HUES64 (cell line): ENCODE data around the gene CACNA2D3.

ENCODE experiments used
- H3K27ac ChIP-seq: 2 replicates; pipeline ENCODE4 v1.7.0; 2013; ENCODE audit warnings: low read depth, low read length, inconsistent platforms
- H3K27me3 ChIP-seq: 2 replicates; pipeline ENCODE4 v1.6.1; 2013; ENCODE audit warnings: mild to moderate bottlenecking, low read length; ENCODE audit not compliant: insufficient read depth
- H3K36me3 ChIP-seq: 2 replicates; pipeline ENCODE4 v1.6.1; 2013; ENCODE audit warnings: mild to moderate bottlenecking, low read length; ENCODE audit not compliant: insufficient read depth
- H3K4me1 ChIP-seq: 2 replicates; pipeline ENCODE4 v1.6.1; 2013; ENCODE audit warnings: mild to moderate bottlenecking, low read length, moderate library complexity; ENCODE audit not compliant: insufficient read depth
- H3K4me3 ChIP-seq: 2 replicates; pipeline ENCODE4 v1.5.1; 2013; ENCODE audit warnings: mild to moderate bottlenecking, low read length, moderate library complexity
- H3K9ac ChIP-seq: 2 replicates; pipeline ENCODE4 v1.6.1; 2013; ENCODE audit warnings: mild to moderate bottlenecking, low read depth, low read length
- H3K9me3 ChIP-seq: 2 replicates; pipeline ENCODE4 v1.6.1; 2013; ENCODE audit warnings: low read depth, low read length; ENCODE audit not compliant: insufficient read depth
- WGBS: fragments of 150-250, 120-280 bp; methylation state at CpG from one replicate; pipeline ENCODE4 v1.1.7; 2013; ENCODE audit warnings: missing lambda C conversion rate; 5-methylcytosine and 5-hydroxymethylcytosine counted together

Gene CACNA2D3

GRCh38 chr3:54342676-54343075 lies 220.3 kb downstream of the CACNA2D3 start:
- H3K4me1 ChIP-seq = peaks cover 16% of the 10 kb centered on the region
- H3K36me3 ChIP-seq = no peaks in the 10 kb centered on the region
- WGBS = 89% methylated on average over 9 of the region's 9 CpGs
- no peak overlapping the region for H3K9ac ChIP-seq
- H3K27me3 ChIP-seq = no peaks in the 10 kb centered on the region
- no peaks in the 10 kb centered on the region for H3K9me3 ChIP-seq
- no peak overlapping the region for H3K27ac ChIP-seq
- no peak overlapping the region for H3K4me3 ChIP-seq

- WGBS = 86% methylated on average over 1 of the region's 1 CpG
- Histone ChIP-seq H3K9me3 (no peaks in the 10 kb centered on the region), H3K27ac (no peak overlapping the region), H3K36me3 (no peaks in the 10 kb centered on the region), H3K27me3 (no peaks in the 10 kb centered on the region), H3K4me3 (no peak overlapping the region), H3K9ac (no peak overlapping the region), H3K4me1 (peaks cover 16% of the 10 kb centered on the region)
Observed at GRCh38 chr3:54343495-54343894, 221.1 kb downstream of the CACNA2D3 start.

GRCh38 chr3:54344601-54345231 lies 222.4 kb downstream of the CACNA2D3 start:
- Histone ChIP-seq H3K9me3 (no peaks in the 10 kb centered on the region), H3K9ac (no peak overlapping the region), H3K4me3 (no peak overlapping the region), H3K4me1 (peaks cover 21% of the 10 kb centered on the region), H3K27me3 (no peaks in the 10 kb centered on the region), H3K36me3 (no peaks in the 10 kb centered on the region), H3K27ac (no peak overlapping the region)
- whole genome bisulfite sequencing = 73% methylated on average over 8 of the region's 8 CpGs

- WGBS = 67% methylated on average over 5 of the region's 5 CpGs
- Histone ChIP-seq H3K9ac (no peak overlapping the region), H3K27me3 (no peaks in the 10 kb centered on the region), H3K4me3 (no peak overlapping the region), H3K9me3 (no peaks in the 10 kb centered on the region), H3K27ac (no peak overlapping the region), H3K36me3 (no peaks in the 10 kb centered on the region), H3K4me1 (peaks cover 22% of the 10 kb centered on the region)
Observed at GRCh38 chr3:54345847-54346375, 223.6 kb downstream of the CACNA2D3 start.

- WGBS = 89% methylated on average over 2 of the region's 3 CpGs
- Histone ChIP-seq H3K27ac (no peak overlapping the region), H3K27me3 (no peaks in the 10 kb centered on the region), H3K36me3 (no peaks in the 10 kb centered on the region), H3K4me3 (no peak overlapping the region), H3K9me3 (no peaks in the 10 kb centered on the region), H3K4me1 (peaks cover 22% of the 10 kb centered on the region), H3K9ac (no peak overlapping the region)
Observed at GRCh38 chr3:54347060-54347459, 224.7 kb downstream of the CACNA2D3 start.

- H3K4me3 ChIP-seq = no peak overlapping the region
- WGBS = 81% methylated on average over 1 of the region's 2 CpGs
- no peak overlapping the region for H3K9ac ChIP-seq
- peaks cover 22% of the 10 kb centered on the region for H3K4me1 ChIP-seq
- H3K9me3 ChIP-seq = no peaks in the 10 kb centered on the region
- no peaks in the 10 kb centered on the region for H3K36me3 ChIP-seq
- H3K27me3 ChIP-seq = no peaks in the 10 kb centered on the region
- no peak overlapping the region for H3K27ac ChIP-seq
Observed at GRCh38 chr3:54347933-54348332, 225.6 kb downstream of the CACNA2D3 start.

- Histone ChIP-seq H3K9ac (no peak overlapping the region), H3K36me3 (no peaks in the 10 kb centered on the region), H3K9me3 (no peaks in the 10 kb centered on the region), H3K27ac (no peak overlapping the region), H3K4me1 (peaks cover 18% of the 10 kb centered on the region), H3K4me3 (no peak overlapping the region), H3K27me3 (no peaks in the 10 kb centered on the region)
- WGBS = 68% methylated on average over 4 of the region's 4 CpGs
Observed at GRCh38 chr3:54349231-54349652, 226.9 kb downstream of the CACNA2D3 start.

GRCh38 chr3:54349691-54350090 lies 227.3 kb downstream of the CACNA2D3 start:
- H3K9ac ChIP-seq = no peak overlapping the region
- no peak overlapping the region for H3K4me3 ChIP-seq
- H3K27me3 ChIP-seq = no peaks in the 10 kb centered on the region
- 89% methylated on average over 4 of the region's 4 CpGs for WGBS
- H3K36me3 ChIP-seq = no peaks in the 10 kb centered on the region
- no peak overlapping the region for H3K27ac ChIP-seq
- peaks cover 18% of the 10 kb centered on the region for H3K4me1 ChIP-seq
- no peaks in the 10 kb centered on the region for H3K9me3 ChIP-seq

GRCh38 chr3:54353546-54353945 lies 231.2 kb downstream of the CACNA2D3 start:
- no peak overlapping the region for H3K4me3 ChIP-seq
- 96% methylated on average over 5 of the region's 5 CpGs for WGBS

GRCh38 chr3:54353946-54354345 lies 231.6 kb downstream of the CACNA2D3 start:
- Histone ChIP-seq H3K36me3 (no peaks in the 10 kb centered on the region), H3K4me1 (peaks cover 15% of the 10 kb centered on the region; the same call in 1 of the 2 replicates), H3K27me3 (no peaks in the 10 kb centered on the region), H3K4me3 (no peak overlapping the region), H3K9ac (no peak overlapping the region), H3K27ac (no peak overlapping the region), H3K9me3 (no peaks in the 10 kb centered on the region)
- 89% methylated on average over 5 of the region's 5 CpGs for WGBS

More at GRCh38 chr3:54353546-54353945, 231.2 kb downstream of the CACNA2D3 start:
- no peaks in the 10 kb centered on the region for H3K36me3 ChIP-seq
- H3K9me3 ChIP-seq = no peaks in the 10 kb centered on the region
- H3K27me3 ChIP-seq = no peaks in the 10 kb centered on the region
- peaks cover 12% of the 10 kb centered on the region; the same call in 1 of the 2 replicates for H3K4me1 ChIP-seq
- H3K9ac ChIP-seq = no peak overlapping the region
- no peak overlapping the region for H3K27ac ChIP-seq

- no peaks in the 10 kb centered on the region for H3K27me3 ChIP-seq
- no peaks in the 10 kb centered on the region for H3K9me3 ChIP-seq
- H3K4me3 ChIP-seq = no peak overlapping the region
- H3K27ac ChIP-seq = no peak overlapping the region
- no peaks in the 10 kb centered on the region for H3K36me3 ChIP-seq
- H3K4me1 ChIP-seq = peaks cover 8% of the 10 kb centered on the region; the same call in 1 of the 2 replicates
- H3K9ac ChIP-seq = no peak overlapping the region
- 94% methylated on average over 5 of the region's 5 CpGs for WGBS
Observed at GRCh38 chr3:54355800-54356199, 233.4 kb downstream of the CACNA2D3 start.
